AG20443 (cell line): Measurements from ENCODE around the gene AUNIP.

Experiments used
- DNase-seq: peaks from one replicate; pipeline ENCODE4 v3.0.0; 2012; ENCODE audit warnings: low spot score, mixed read lengths

The AUNIP gene

GRCh38 chr1:25828491-25828890, 30.8 kb downstream of the AUNIP start:
- no peak for DNase-seq

GRCh38 chr1:25826571-25826970, 32.7 kb downstream of the AUNIP start:
- no peak for DNase-seq

GRCh38 chr1:25825605-25826004, 33.7 kb downstream of the AUNIP start:
- DNase-seq = no peak

GRCh38 chr1:25821630-25822091, 37.6 kb downstream of the AUNIP start:
- peak; percentile 55 for DNase-seq

GRCh38 chr1:25821112-25821476, 38.2 kb downstream of the AUNIP start:
- no peak for DNase-seq

GRCh38 chr1:25820247-25821111, 38.8 kb downstream of the AUNIP start:
- peak; percentile 84 for DNase-seq

- DNase-seq = peak; percentile 96
Observed at GRCh38 chr1:25819491-25820246, 39.6 kb downstream of the AUNIP start, which contains the start of gene MTFR1L. Gene MTFR1L (plus strand): TSS chr1:25819954. CDS start chr1:25823105, 3,151 bp downstream.

GRCh38 chr1:25818569-25818968, 40.7 kb downstream of the AUNIP start:
- no peak for DNase-seq

GRCh38 chr1:25817840-25818501, 41.3 kb downstream of the AUNIP start:
- no peak for DNase-seq

- no peak for DNase-seq
Observed at GRCh38 chr1:25816112-25816718, 43.0 kb downstream of the AUNIP start.

GRCh38 chr1:25815208-25816111, 43.8 kb downstream of the AUNIP start:
- no peak for DNase-seq

- DNase-seq = no peak
Observed at GRCh38 chr1:25814549-25815087, 44.6 kb downstream of the AUNIP start.

GRCh38 chr1:25813734-25814471, 45.4 kb downstream of the AUNIP start:
- DNase-seq = no peak

- DNase-seq = no peak
Observed at GRCh38 chr1:25813071-25813733, 46.1 kb downstream of the AUNIP start.

- no peak for DNase-seq
Observed at GRCh38 chr1:25811384-25812082, 47.7 kb downstream of the AUNIP start.

GRCh38 chr1:25810341-25811299, 48.6 kb downstream of the AUNIP start:
- DNase-seq = peak; percentile 86

GRCh38 chr1:25809929-25810328, 49.3 kb downstream of the AUNIP start:
- no peak for DNase-seq
